Colonic mucosa (tissue), 4 donors: Measurements from ENCODE around the gene LMBRD1. TPM values are rescaled to one million over a fixed set of nuclear protein-coding genes. Genes with fewer than 3 reads are reported as not detected.

ENCODE experiments used
- DNase-seq: peaks from one replicate; pipeline ENCODE4 v3.0.0-alpha.2; 2020
- H3K27ac ChIP-seq: fragments of 200-600 bp; one replicate; pipeline ENCODE4 v1.8.0; 2021
- H3K27me3 ChIP-seq: fragments of 200-600 bp; one replicate; pipeline ENCODE4 v1.8.0; 2021
- H3K36me3 ChIP-seq: fragments of 200-600 bp; one replicate; pipeline ENCODE4 v1.8.0; 2021
- H3K4me1 ChIP-seq: fragments of 200-600 bp; one replicate; pipeline ENCODE4 v1.8.0; 2021; ENCODE audit warnings: mild to moderate bottlenecking
- H3K4me3 ChIP-seq: fragments of 200-600 bp; one replicate; pipeline ENCODE4 v1.8.0; 2021
- H3K9ac ChIP-seq, 2 donors: one replicate each; pipeline ENCODE4 v1.7.0; 2013; ENCODE audit warnings: control low read depth in 2 of 2, low read depth in 2 of 2, low read length in 2 of 2
- H3K9me3 ChIP-seq: fragments of 200-600 bp; one replicate; pipeline ENCODE4 v1.8.0; 2021
- intact Hi-C: fragments of 100-400 bp; cut with DNase I; formaldehyde crosslinking; loops from one replicate; pipeline ENCODE4 v1.14.1; 2022
- total RNA-seq, 2 donors: library from RNA; stranded (reverse); fragmentation: NEBNext Ultra II Directional in 1 of 2; extraction: Animal tissue kit (Norgen Biotek cat#: 25700) in 1 of 2; gene quantifications; one replicate each; pipeline ENCODE4 v1.2.1, GENCODE V29; 2021
- TF ChIP-seq, protein P1 (sequence below): fragments of 200-600 bp; IDR thresholded peaks from one replicate; pipeline ENCODE4 v1.8.0; 2022; ENCODE audit warnings: antibody characterized with exemption, mild to moderate bottlenecking
- donor health status: healthy.
- donor health status: DM: no; HTN: no; CAD: no.
- donor health status: DM: no; HTN: no; CAD: no.

LMBRD1 gene
- total RNA-seq, 2 donors from 2014 or later, result 34.2 to 74.1 TPM

DNA sequence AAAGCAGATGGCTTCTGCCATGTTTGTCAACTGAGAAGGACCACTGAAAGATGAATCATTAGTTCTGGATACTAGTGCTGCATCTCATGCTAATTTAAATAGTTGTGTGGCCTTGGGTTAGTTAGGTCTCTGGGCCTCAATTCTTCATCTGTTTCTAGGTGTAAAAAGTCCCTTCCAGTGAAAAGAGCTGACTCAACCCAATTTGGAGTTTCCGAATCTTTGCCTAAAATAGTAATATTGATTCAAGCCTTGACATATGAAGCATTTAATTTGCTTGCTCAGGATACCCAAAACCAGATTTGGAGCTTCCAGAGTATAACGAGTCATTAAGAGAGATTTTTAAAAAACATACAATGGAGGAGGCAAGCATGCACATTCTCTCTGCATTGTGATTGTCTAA lies 163.9 kb downstream of the LMBRD1 start:
- Histone ChIP-seq H3K9ac (no peak overlapping the region), H3K27me3 (no peaks in the 10 kb centered on the region), H3K27ac (no peak overlapping the region), H3K4me3 (no peak overlapping the region), H3K9me3 (no peaks in the 10 kb centered on the region), H3K36me3 (no peaks in the 10 kb centered on the region), H3K4me1 (no peaks in the 10 kb centered on the region)
- no peak for DNase-seq
- TF ChIP-seq, protein P1, sequence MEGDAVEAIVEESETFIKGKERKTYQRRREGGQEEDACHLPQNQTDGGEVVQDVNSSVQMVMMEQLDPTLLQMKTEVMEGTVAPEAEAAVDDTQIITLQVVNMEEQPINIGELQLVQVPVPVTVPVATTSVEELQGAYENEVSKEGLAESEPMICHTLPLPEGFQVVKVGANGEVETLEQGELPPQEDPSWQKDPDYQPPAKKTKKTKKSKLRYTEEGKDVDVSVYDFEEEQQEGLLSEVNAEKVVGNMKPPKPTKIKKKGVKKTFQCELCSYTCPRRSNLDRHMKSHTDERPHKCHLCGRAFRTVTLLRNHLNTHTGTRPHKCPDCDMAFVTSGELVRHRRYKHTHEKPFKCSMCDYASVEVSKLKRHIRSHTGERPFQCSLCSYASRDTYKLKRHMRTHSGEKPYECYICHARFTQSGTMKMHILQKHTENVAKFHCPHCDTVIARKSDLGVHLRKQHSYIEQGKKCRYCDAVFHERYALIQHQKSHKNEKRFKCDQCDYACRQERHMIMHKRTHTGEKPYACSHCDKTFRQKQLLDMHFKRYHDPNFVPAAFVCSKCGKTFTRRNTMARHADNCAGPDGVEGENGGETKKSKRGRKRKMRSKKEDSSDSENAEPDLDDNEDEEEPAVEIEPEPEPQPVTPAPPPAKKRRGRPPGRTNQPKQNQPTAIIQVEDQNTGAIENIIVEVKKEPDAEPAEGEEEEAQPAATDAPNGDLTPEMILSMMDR, result no peak
- intact Hi-C loops, result no loop called here

DNA sequence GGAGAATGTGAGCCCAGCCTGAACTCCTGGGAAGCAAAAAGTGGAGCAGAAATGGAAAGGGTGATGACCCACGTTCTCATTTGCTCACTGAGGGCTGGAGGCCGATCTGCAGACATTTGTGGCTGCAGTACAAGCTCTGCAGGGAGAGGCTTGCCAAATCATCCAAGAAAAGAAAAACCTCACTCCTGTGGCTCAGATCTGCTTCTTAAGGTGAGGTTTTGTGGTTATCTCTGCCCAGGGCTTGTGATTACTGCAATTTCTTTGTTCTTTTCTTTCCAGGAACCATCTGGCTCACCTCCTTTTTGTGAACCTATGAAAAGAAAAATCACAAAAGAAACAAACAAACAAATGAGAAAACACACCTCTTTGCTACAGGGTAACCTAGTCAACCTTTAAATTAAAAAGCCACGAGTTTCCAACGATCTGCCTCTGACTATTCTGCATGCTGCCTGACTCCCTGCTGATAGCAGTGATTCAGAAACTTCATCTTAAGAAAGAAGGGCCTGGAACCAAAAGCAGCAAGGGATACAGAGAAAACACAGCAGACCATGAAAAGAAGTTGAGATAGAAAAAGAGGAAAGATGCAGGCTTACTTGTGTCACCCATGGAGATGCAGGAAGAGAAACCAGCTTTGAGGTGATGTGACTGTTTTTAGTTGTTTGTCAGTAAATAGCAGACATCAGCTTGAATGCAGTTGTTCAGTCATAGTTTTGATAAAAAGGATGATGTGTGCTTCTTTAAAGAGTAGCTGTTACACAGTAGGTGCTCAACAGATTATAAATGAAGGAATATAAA lies 165.1 kb downstream of the LMBRD1 start:
- TF ChIP-seq, protein P1, result no peak
- Histone ChIP-seq H3K4me3 (no peak overlapping the region), H3K9ac (no peak overlapping the region), H3K4me1 (no peaks in the 10 kb centered on the region), H3K27me3 (no peaks in the 10 kb centered on the region), H3K9me3 (no peaks in the 10 kb centered on the region), H3K27ac (no peak overlapping the region), H3K36me3 (no peaks in the 10 kb centered on the region)
- DNase-seq, result no peak
- intact Hi-C loops, result no loop called here

DNA sequence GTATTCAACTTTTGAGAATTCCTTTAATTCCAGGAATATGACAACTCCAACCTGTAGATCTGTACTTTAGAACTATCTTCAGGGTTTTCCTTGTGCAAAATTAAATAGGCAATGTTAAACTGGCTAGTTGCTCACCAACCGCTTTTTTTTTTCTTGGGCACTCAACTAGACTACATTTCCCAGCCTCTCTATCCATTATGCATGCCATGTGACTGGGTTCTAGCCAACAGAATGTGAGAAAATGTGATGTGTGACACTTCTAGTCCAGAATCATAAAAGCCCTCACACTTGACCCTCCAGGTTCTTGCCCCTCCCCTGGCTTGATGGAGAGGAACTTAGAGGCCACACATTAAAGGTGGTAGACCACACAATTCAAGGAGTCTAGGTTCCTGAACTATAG lies 166.0 kb downstream of the LMBRD1 start:
- no peak for DNase-seq
- TF ChIP-seq, protein P1, result no peak
- Histone ChIP-seq H3K9me3 (no peaks in the 10 kb centered on the region), H3K36me3 (no peaks in the 10 kb centered on the region), H3K27me3 (no peaks in the 10 kb centered on the region), H3K4me1 (no peaks in the 10 kb centered on the region), H3K27ac (no peak overlapping the region), H3K4me3 (no peak overlapping the region), H3K9ac (no peak overlapping the region)
- intact Hi-C loops, result no loop called here

DNA sequence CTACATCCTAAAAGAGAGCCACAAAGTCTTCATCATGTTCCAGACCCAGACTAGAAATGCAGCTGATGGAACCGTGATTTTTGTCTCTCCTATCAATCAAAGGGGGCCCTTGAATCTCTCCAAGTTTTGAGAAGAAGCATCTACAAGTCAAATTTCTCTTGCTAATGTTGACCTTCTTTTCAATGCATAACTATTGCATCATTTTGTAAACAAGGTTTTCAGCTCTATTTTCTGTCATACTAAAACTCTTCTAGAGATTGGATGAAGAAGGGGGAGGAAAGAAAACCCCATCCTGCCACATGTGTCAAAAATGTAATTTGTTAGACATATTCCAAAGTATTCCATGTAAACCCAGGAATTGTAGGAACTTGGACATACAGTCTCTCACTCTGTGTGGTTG lies 169.2 kb downstream of the LMBRD1 start:
- Histone ChIP-seq H3K27ac (no peak overlapping the region), H3K9me3 (no peaks in the 10 kb centered on the region), H3K36me3 (no peaks in the 10 kb centered on the region), H3K9ac (no peak overlapping the region), H3K4me1 (no peaks in the 10 kb centered on the region), H3K4me3 (no peak overlapping the region), H3K27me3 (no peaks in the 10 kb centered on the region)
- intact Hi-C loops, result no loop called here
- DNase-seq, result no peak
- TF ChIP-seq, protein P1, result no peak

DNA sequence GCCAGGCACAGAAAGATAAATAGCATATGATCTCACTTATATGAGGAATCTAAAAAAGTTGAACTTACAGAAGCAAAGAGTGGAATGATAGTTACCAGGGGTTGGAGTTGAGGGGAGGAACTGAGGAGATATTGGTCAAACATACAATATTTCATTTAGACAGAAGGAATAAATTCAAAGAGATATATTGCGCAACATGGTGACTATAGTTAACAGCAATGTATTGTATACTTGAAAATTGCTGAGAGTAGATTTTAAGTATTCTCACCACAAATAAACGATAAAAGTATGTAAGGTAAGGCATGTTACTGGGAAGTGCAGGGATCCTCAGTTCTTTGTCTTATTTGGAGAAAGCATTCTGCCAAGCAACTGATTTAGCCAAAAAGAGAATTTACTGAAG lies 171.9 kb downstream of the LMBRD1 start:
- TF ChIP-seq, protein P1, result no peak
- H3K4me1 ChIP-seq, result no peaks in the 10 kb centered on the region
- intact Hi-C loops, result no loop called here
- DNase-seq, result no peak
- H3K36me3 ChIP-seq, result no peaks in the 10 kb centered on the region
- H3K9ac ChIP-seq, result no peak overlapping the region
- no peaks in the 10 kb centered on the region for H3K27me3 ChIP-seq
- H3K4me3 ChIP-seq, result no peak overlapping the region
- H3K9me3 ChIP-seq, result no peaks in the 10 kb centered on the region
- no peak overlapping the region for H3K27ac ChIP-seq

Other genes with a start within 250 kb of the LMBRD1 start
- under 1 TPM; 0.22 to 0.56 TPM for gene COL19A1, start 69.5 kb upstream of the LMBRD1 start, total RNA-seq